GM19468 (cell line): ENCODE results near the gene SYT1.
A peak's percentile ranks its signal among the peaks of the same experiment; 100 is the strongest.

Source experiments
- ATAC-seq: cut with Tn5 transposase; IDR thresholded peaks from one replicate; pipeline ENCODE4 v1.9.1; 2021; ENCODE audit warnings: mild to moderate bottlenecking, moderate library complexity, moderate number of reproducible peaks; ENCODE audit not compliant: unreplicated experiment; ENCODE audit errors: extremely low read depth

Gene SYT1

GRCh38 chr12:78888568-78888967 is 24.0 kb downstream of the SYT1 start:
- ATAC-seq: peak; percentile 87

- no peak for ATAC-seq
Measured at GRCh38 chr12:78891646-78892353, 27.2 kb downstream of the SYT1 start.

- ATAC-seq: no peak
Measured at GRCh38 chr12:78898416-78898815, 33.8 kb downstream of the SYT1 start.

GRCh38 chr12:78914859-78915331 is 50.3 kb downstream of the SYT1 start:
- no peak for ATAC-seq

- ATAC-seq: no peak
Measured at GRCh38 chr12:78916845-78917480, 52.4 kb downstream of the SYT1 start.

GRCh38 chr12:78917513-78917912 is 52.9 kb downstream of the SYT1 start:
- ATAC-seq: no peak

- ATAC-seq: no peak
Measured at GRCh38 chr12:78918268-78918667, 53.7 kb downstream of the SYT1 start.

GRCh38 chr12:78928200-78929074 is 63.9 kb downstream of the SYT1 start:
- no peak for ATAC-seq

- no peak for ATAC-seq
Measured at GRCh38 chr12:78929075-78929418, 64.5 kb downstream of the SYT1 start.

- ATAC-seq: no peak
Measured at GRCh38 chr12:78931466-78931990, 67.0 kb downstream of the SYT1 start.

- ATAC-seq: no peak
Measured at GRCh38 chr12:78933014-78933413, 68.4 kb downstream of the SYT1 start.

- ATAC-seq: no peak
Measured at GRCh38 chr12:78938341-78939084, 73.9 kb downstream of the SYT1 start.

GRCh38 chr12:78949532-78949931 is 85.0 kb downstream of the SYT1 start:
- no peak for ATAC-seq

GRCh38 chr12:78951803-78952551 is 87.4 kb downstream of the SYT1 start:
- ATAC-seq: no peak

- no peak for ATAC-seq
Measured at GRCh38 chr12:78952552-78952929, 88.0 kb downstream of the SYT1 start.

- ATAC-seq: no peak
Measured at GRCh38 chr12:78958941-78959340, 94.4 kb downstream of the SYT1 start.

- no peak for ATAC-seq
Measured at GRCh38 chr12:78959556-78959955, 95.0 kb downstream of the SYT1 start.

GRCh38 chr12:78961171-78961570 is 96.6 kb downstream of the SYT1 start:
- ATAC-seq: no peak

- no peak for ATAC-seq
Measured at GRCh38 chr12:78963439-78964227, 99.1 kb downstream of the SYT1 start.
